ENCODE results near the gene BAHD1.

BAHD1 gene

GRCh38 chr15:40516322-40516721 is 75.6 kb downstream of the BAHD1 start:
- H3K4me1 Mint-ChIP-seq, result peaks cover 16% of the 10 kb centered on the region
- no peak overlapping the region for H3K27ac Mint-ChIP-seq
- H3K9me3 Mint-ChIP-seq, result no peaks in the 10 kb centered on the region
- peaks cover 55% of the 10 kb centered on the region for H3K27me3 Mint-ChIP-seq (ENCODE audit: low read depth, poor library complexity)
- H3K36me3 Mint-ChIP-seq (ENCODE audit: low read depth), result no peaks in the 10 kb centered on the region
- TF ChIP-seq, protein P1, sequence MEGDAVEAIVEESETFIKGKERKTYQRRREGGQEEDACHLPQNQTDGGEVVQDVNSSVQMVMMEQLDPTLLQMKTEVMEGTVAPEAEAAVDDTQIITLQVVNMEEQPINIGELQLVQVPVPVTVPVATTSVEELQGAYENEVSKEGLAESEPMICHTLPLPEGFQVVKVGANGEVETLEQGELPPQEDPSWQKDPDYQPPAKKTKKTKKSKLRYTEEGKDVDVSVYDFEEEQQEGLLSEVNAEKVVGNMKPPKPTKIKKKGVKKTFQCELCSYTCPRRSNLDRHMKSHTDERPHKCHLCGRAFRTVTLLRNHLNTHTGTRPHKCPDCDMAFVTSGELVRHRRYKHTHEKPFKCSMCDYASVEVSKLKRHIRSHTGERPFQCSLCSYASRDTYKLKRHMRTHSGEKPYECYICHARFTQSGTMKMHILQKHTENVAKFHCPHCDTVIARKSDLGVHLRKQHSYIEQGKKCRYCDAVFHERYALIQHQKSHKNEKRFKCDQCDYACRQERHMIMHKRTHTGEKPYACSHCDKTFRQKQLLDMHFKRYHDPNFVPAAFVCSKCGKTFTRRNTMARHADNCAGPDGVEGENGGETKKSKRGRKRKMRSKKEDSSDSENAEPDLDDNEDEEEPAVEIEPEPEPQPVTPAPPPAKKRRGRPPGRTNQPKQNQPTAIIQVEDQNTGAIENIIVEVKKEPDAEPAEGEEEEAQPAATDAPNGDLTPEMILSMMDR (IDR thresholded peaks at IDR 0.05), result no peak
- no peak for DNase-seq
- no peak overlapping the region for H3K4me3 Mint-ChIP-seq
